GM12878 (cell line): Measurements from ENCODE around the gene PCSK2. TPM values are rescaled to one million over a fixed set of nuclear protein-coding genes. Genes with fewer than 3 reads are reported as not detected.

Source experiments
- ATAC-seq: fragments of 200-7000 bp; cut with Tn5 transposase; 3 replicates; pipeline ENCODE4 v1.9.1; 2020; ENCODE audit warnings: mild to moderate bottlenecking, moderate library complexity
- BruUV-seq: library from RNA; stranded (reverse); fragments of 400-500 nt; replicated peaks from 2 replicates; lab custom pipeline; 2021; lab: Mats Ljungman, UMichigan
- CTCF ChIA-PET: fragments of 300-600 bp; sonication (Branson Sonifier 250); formaldehyde crosslinking; extraction: SDS; loops from one replicate; lab custom pipeline; 2021; ENCODE audit warnings: inconsistent platforms; lab: Yijun Ruan, JAX
- POLR2A ChIA-PET: fragments of 350-600 bp; formaldehyde crosslinking; extraction: SDS; loops from one replicate; lab custom pipeline; 2021; ENCODE audit warnings: inconsistent platforms; lab: Charles Lee
- RAD21 ChIA-PET: fragments of 300-600 bp; sonication (Branson Sonifier 250); formaldehyde crosslinking; loops from one replicate; lab custom pipeline; 2023; ENCODE audit warnings: antibody characterized with exemption; ENCODE audit not compliant: unreplicated experiment; lab: Charles Lee
- SMC1A ChIA-PET: fragments of 300-600 bp; sonication (Branson Sonifier 250); formaldehyde crosslinking; loops from one replicate; lab custom pipeline; 2023; ENCODE audit not compliant: unreplicated experiment, uncharacterized antibody; lab: Charles Lee
- DNase-seq: peaks from one replicate; pipeline ENCODE4 v3.0.0-alpha.2; 2011; ENCODE audit warnings: low read depth, low spot score
- FAIRE-seq: peaks from 3 replicates; lab custom pipeline; 2011; peaks lifted over from hg19 to GRCh38; lab: Jason Lieb, UNC
- H2AFZ ChIP-seq: 2 replicates; pipeline ENCODE4 v1.6.0; 2011; ENCODE audit warnings: low read depth, low read length, control low read depth; ENCODE audit not compliant: control insufficient read depth
- H3K27ac ChIP-seq: 2 replicates; pipeline ENCODE4 v1.5.1; 2011; ENCODE audit warnings: control low read depth; ENCODE audit not compliant: control insufficient read depth, insufficient read depth
- H3K27me3 ChIP-seq, 2 experiments: replicated peaks in 1 of 2; 2 replicates each; pipeline versions ENCODE4 v1.6.0 to v1.6.1; 2011; ENCODE audit warnings: low read length in 1 of 2; ENCODE audit not compliant: control insufficient read depth in 2 of 2, insufficient read depth in 2 of 2
- H3K36me3 ChIP-seq, 2 experiments: 2 replicates each; pipeline ENCODE4 v1.5.1; 2011; ENCODE audit warnings: low read length in 1 of 2; ENCODE audit not compliant: control insufficient read depth in 2 of 2, insufficient read depth in 2 of 2
- H3K4me1 ChIP-seq: 2 replicates; pipeline ENCODE4 v1.6.1; 2011; ENCODE audit warnings: mild to moderate bottlenecking, low read length, moderate library complexity, mixed read lengths; ENCODE audit not compliant: control insufficient read depth, insufficient read depth
- H3K4me2 ChIP-seq: 2 replicates; pipeline ENCODE4 v1.6.0; 2011; ENCODE audit warnings: control low read depth; ENCODE audit not compliant: control insufficient read depth, insufficient read depth
- H3K4me3 ChIP-seq: fragments of 200-600 bp; sonication (generic); 2 replicates; pipeline ENCODE4 v1.5.1; 2016
- H3K79me2 ChIP-seq: 2 replicates; pipeline ENCODE4 v1.6.0; 2011; ENCODE audit warnings: low read length; ENCODE audit not compliant: control insufficient read depth, insufficient read depth
- H3K9ac ChIP-seq: 2 replicates; pipeline ENCODE4 v1.8.0; 2011; ENCODE audit warnings: low read length, control low read depth, mixed read lengths; ENCODE audit not compliant: control insufficient read depth, insufficient read depth
- H3K9me3 ChIP-seq: replicated peaks from 3 replicates; pipeline ENCODE4 v1.5.1; 2011; ENCODE audit warnings: mild to moderate bottlenecking, low read length; ENCODE audit not compliant: control insufficient read depth, insufficient read depth
- H4K20me1 ChIP-seq: 2 replicates; pipeline ENCODE4 v1.6.0; 2011; ENCODE audit not compliant: control insufficient read depth, insufficient read depth
- ATF3 ChIP-seq: IDR thresholded peaks from 2 replicates; pipeline ENCODE4 v1.6.1; 2011; ENCODE audit warnings: low read depth, mild to moderate bottlenecking, low read length, moderate library complexity, borderline replicate concordance; ENCODE audit errors: extremely low read depth
- ETV6 ChIP-seq, 2 experiments: fragments of 450-650 bp in 1 of 2; IDR thresholded peaks in 1 of 2; conservative IDR thresholded peaks in 1 of 2; 2 replicates each; pipeline ENCODE4 v1.6.1; 2014; ENCODE audit warnings: antibody characterized with exemption in 1 of 2, borderline replicate concordance in 1 of 2, low read depth in 1 of 2, mild to moderate bottlenecking in 1 of 2, moderate library complexity in 1 of 2
- IKZF1 ChIP-seq: fragments of 450-650 bp; conservative IDR thresholded peaks from 2 replicates; pipeline ENCODE4 v1.6.1; 2017; ENCODE audit warnings: antibody characterized with exemption, mild to moderate bottlenecking
- IRF5 ChIP-seq: fragments of 450-650 bp; IDR thresholded peaks from 2 replicates; pipeline ENCODE4 v1.6.1; 2017; ENCODE audit warnings: borderline replicate concordance
- MTA3 ChIP-seq: IDR thresholded peaks from 2 replicates; pipeline ENCODE4 v1.6.1; 2012; ENCODE audit warnings: low read length, inconsistent platforms, borderline replicate concordance
- SKIL ChIP-seq: fragments of 450-650 bp; IDR thresholded peaks from 2 replicates; pipeline ENCODE4 v1.6.1; 2017; ENCODE audit warnings: mild to moderate bottlenecking, low read depth, inconsistent platforms; ENCODE audit not compliant: poor library complexity, severe bottlenecking
- SRF ChIP-seq, 2 experiments: IDR thresholded peaks; 2 replicates each; pipeline ENCODE4 v1.6.1; 2011; ENCODE audit warnings: low read depth in 2 of 2, low read length in 2 of 2, mild to moderate bottlenecking in 1 of 2, moderate library complexity in 1 of 2
- ZBTB40 ChIP-seq: fragments of 450-650 bp; IDR thresholded peaks from 2 replicates; pipeline ENCODE4 v1.6.1; 2016; ENCODE audit warnings: mild to moderate bottlenecking, moderate library complexity, borderline replicate concordance
- WGBS: methylation state at CpG from one replicate; pipeline ENCODE4 v1.1.6; 2016; ENCODE audit warnings: low lambda C conversion rate; ENCODE audit not compliant: insufficient replicate concordance, insufficient coverage; ENCODE audit errors: missing lambda C conversion rate; 5-methylcytosine and 5-hydroxymethylcytosine counted together
- in situ Hi-C: fragments of 300-500 bp; cut with MboI; formaldehyde crosslinking; loops from 9 replicates; pipeline ENCODE4 v1.14.3; 2018; ENCODE audit warnings: mixed read lengths
- intact Hi-C: fragments of 100-400 bp; cut with micrococcal nuclease; formaldehyde crosslinking; loops from one replicate; pipeline ENCODE4 v1.14.2; 2022; ENCODE audit not compliant: unreplicated experiment
- polyA plus RNA-seq, 11 experiments: library from polyadenylated mRNA; depleted of rRNA in 4 of 11; unstranded in 6 of 11; stranded (reverse) in 5 of 11; fragments of >200 nt; fragmentation: Nextera tagmentation in 4 of 11; fragmentation: Illumina TruSeq in 1 of 11; extraction: Ambion mirVana in 4 of 11; extraction: Trizol in 1 of 11; gene quantifications; 1 replicate in 1 of 11; 2 replicates in 10 of 11; pipeline versions ENCODE4 v1.2.1 to v1.2.3, GENCODE V29; 2011 to 2016; ENCODE audit warnings: inconsistent platforms in 2 of 11, missing spikeins in 2 of 11, low read depth in 1 of 11
- total RNA-seq, 4 experiments: library from RNA; depleted of rRNA in 3 of 4; stranded (reverse); fragments of >200 nt in 3 of 4; fragmentation: Illumina TruSeq in 1 of 4; extraction: Trizol in 1 of 4; gene quantifications; 2 replicates each; pipeline versions ENCODE4 v1.2.1 to v1.2.3, GENCODE V29; 2013 to 2021

The PCSK2 gene
- total and polyA plus RNA-seq, 10 of the 15 experiments (the other 5 are each of a cell fraction or from before 2014, with no cell fraction given): not detected

GRCh38 chr20:17441745-17442144 is 214.9 kb downstream of the PCSK2 start:
- TF ChIP-seq MTA3: no peak
- TF ChIP-seq, all 136 proteins: peak for 0
- CTCF ChIA-PET: no interaction called here
- H2AFZ ChIP-seq: no peak overlapping the region
- no peaks in the 10 kb centered on the region for H3K79me2 ChIP-seq
- no TSS peak for BruUV-seq
- 7% methylated on average over 1 of the region's 1 CpG for WGBS
- no peak overlapping the region for H3K4me3 ChIP-seq
- POLR2A ChIA-PET: no interaction called here
- H4K20me1 ChIP-seq: no peaks in the 10 kb centered on the region
- no peak overlapping the region for H3K4me2 ChIP-seq
- SMC1A ChIA-PET: no interaction called here
- DNase-seq (no peak), ATAC-seq (no peak), FAIRE-seq (no peak)
- peaks cover 0 to 6% of the 10 kb centered on the region in 2 experiments; a peak in 2 of 4 replicates for H3K27me3 ChIP-seq
- no peaks in the 10 kb centered on the region for H3K4me1 ChIP-seq
- intact Hi-C loops (no loop called here), in situ Hi-C loops (no loop called here)
- H3K9ac ChIP-seq: no peak overlapping the region
- RAD21 ChIA-PET: no interaction called here
- no peak overlapping the region for H3K27ac ChIP-seq
- no peaks in the 10 kb centered on the region for H3K9me3 ChIP-seq
- H3K36me3 ChIP-seq: no peaks in the 10 kb centered on the region

GRCh38 chr20:17442588-17442987 is 215.7 kb downstream of the PCSK2 start:
- Histone ChIP-seq H3K79me2 (no peaks in the 10 kb centered on the region), H2AFZ (no peak overlapping the region), H3K27me3 (peaks cover 0 to 6% of the 10 kb centered on the region in 2 experiments; a peak in 2 of 4 replicates), H3K9me3 (no peaks in the 10 kb centered on the region), H3K4me2 (no peak overlapping the region), H3K9ac (no peak overlapping the region), H3K36me3 (no peaks in the 10 kb centered on the region), H3K4me1 (no peaks in the 10 kb centered on the region), H3K27ac (no peak overlapping the region), H4K20me1 (no peaks in the 10 kb centered on the region), H3K4me3 (no peak overlapping the region)
- ChIA-PET CTCF (interaction anchor here (1.1 kb wide), 1 partner anchor 12 kb away, joined by 4 read pairs; no protein-coding TSS in a partner anchor), POLR2A (no interaction called here), SMC1A (no interaction called here), RAD21 (no interaction called here)
- DNase-seq (no peak), ATAC-seq (no peak), FAIRE-seq (no peak)
- TF ChIP-seq SKIL (no peak), ETV6 (conservative IDR thresholded peaks at IDR 0.05 in 1 of 2, IDR thresholded peaks at IDR 0.05 in 1 of 2; ENCODE audit: borderline replicate concordance in 1 of 2, low read depth in 1 of 2) (no peak), IKZF1 (no peak), ATF3 (no peak), SRF (IDR thresholded peaks at IDR 0.05; ENCODE audit: low read depth in 2 of 2, low read length in 2 of 2) (no peak), IRF5 (no peak), ZBTB40 (no peak)
- WGBS: 24% methylated on average over 8 of the region's 8 CpGs
- intact Hi-C loops: no loop called here
- BruUV-seq: no TSS peak
- in situ Hi-C loops: no loop called here
